ENCODE results near the gene PPP2R2C.

The PPP2R2C gene

GRCh38 chr4:6359536-6360308 lies 112.7 kb downstream of the PPP2R2C start:
- TF ChIP-seq POLR2A (IDR thresholded peaks at IDR 0.05; ENCODE audit: low read depth, low read length): no peak
- no peak for TF ChIP-seq POU2F2 (IDR thresholded peaks at IDR 0.05; ENCODE audit: low read depth, low read length)
- no peak for TF ChIP-seq PAX5 (IDR thresholded peaks at IDR 0.05; ENCODE audit: insufficient read depth, low read length, severe bottlenecking)
- TF ChIP-seq POLR2AphosphoS5 (IDR thresholded peaks at IDR 0.05; ENCODE audit: low read depth, low read length): no peak
- no peak for TF ChIP-seq TAF1 (IDR thresholded peaks at IDR 0.05; ENCODE audit: low read depth, low read length)
- TF ChIP-seq SPI1 (IDR thresholded peaks at IDR 0.05; ENCODE audit: low read depth, low read length): no peak
- no peak for FAIRE-seq
- DNase-seq (ENCODE audit: insufficient read length, low spot score): no peak

DNA sequence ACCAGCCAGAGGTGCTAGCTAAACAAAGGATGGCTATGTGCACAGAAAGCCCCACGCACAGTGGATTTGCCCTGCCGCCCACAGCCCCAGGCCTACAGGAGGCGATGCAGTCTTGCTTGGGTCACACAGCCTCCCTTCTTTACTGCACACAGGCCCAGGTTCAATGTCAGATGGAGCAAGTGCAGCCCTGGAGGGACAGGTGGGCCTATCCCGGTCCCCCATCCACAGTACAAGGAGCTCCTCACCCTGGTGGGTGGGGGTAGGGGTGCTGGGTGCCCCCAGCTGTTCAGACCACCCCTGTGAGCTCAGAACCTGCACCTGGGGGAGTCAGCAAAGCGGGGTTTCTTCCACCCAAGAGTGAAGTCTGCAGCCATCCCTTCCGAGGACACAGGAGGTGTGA lies 114.9 kb downstream of the PPP2R2C start:
- TF ChIP-seq POLR2AphosphoS5 (IDR thresholded peaks at IDR 0.05; ENCODE audit: low read depth, low read length) (no peak), PAX5 (IDR thresholded peaks at IDR 0.05; ENCODE audit: insufficient read depth, low read length, severe bottlenecking) (no peak), POU2F2 (IDR thresholded peaks at IDR 0.05; ENCODE audit: low read depth, low read length) (no peak), TAF1 (IDR thresholded peaks at IDR 0.05; ENCODE audit: low read depth, low read length) (no peak), POLR2A (IDR thresholded peaks at IDR 0.05; ENCODE audit: low read depth, low read length) (no peak), SPI1 (IDR thresholded peaks at IDR 0.05; ENCODE audit: low read depth, low read length) (no peak)
- FAIRE-seq (no peak), DNase-seq (ENCODE audit: insufficient read length, low spot score) (no peak)

- no peak for TF ChIP-seq PAX5 (IDR thresholded peaks at IDR 0.05; ENCODE audit: insufficient read depth, low read length, severe bottlenecking)
- no peak for TF ChIP-seq POU2F2 (IDR thresholded peaks at IDR 0.05; ENCODE audit: low read depth, low read length)
- TF ChIP-seq TAF1 (IDR thresholded peaks at IDR 0.05; ENCODE audit: low read depth, low read length): no peak
- TF ChIP-seq POLR2AphosphoS5 (IDR thresholded peaks at IDR 0.05; ENCODE audit: low read depth, low read length): no peak
- no peak for TF ChIP-seq POLR2A (IDR thresholded peaks at IDR 0.05; ENCODE audit: low read depth, low read length)
- no peak for TF ChIP-seq SPI1 (IDR thresholded peaks at IDR 0.05; ENCODE audit: low read depth, low read length)
- no peak for FAIRE-seq
Observed at GRCh38 chr4:6356076-6356560, 116.3 kb downstream of the PPP2R2C start.

DNA sequence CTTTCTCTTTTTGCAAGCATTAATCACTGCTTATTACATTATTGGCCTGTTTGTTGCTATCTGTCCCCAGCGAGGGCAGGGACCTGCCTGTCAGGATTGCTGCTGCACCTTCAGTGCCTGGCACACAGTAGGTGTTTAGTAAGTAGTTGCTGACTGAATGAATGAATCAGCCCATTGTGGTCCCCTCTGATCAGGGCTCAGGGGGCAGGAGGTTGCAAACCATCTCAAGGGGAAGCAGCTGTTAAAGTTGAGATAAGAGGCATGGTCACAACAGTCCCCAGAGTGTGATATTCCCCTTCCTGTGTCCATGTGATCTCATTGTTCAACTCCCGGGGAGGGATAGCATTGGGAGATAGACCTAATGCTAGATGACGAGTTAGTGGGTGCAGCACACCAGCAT lies 117.4 kb downstream of the PPP2R2C start:
- FAIRE-seq (no peak), DNase-seq (ENCODE audit: insufficient read length, low spot score) (no peak)
- no peak for TF ChIP-seq POLR2A (IDR thresholded peaks at IDR 0.05; ENCODE audit: low read depth, low read length)
- no peak for TF ChIP-seq SPI1 (IDR thresholded peaks at IDR 0.05; ENCODE audit: low read depth, low read length)
- no peak for TF ChIP-seq TAF1 (IDR thresholded peaks at IDR 0.05; ENCODE audit: low read depth, low read length)
- TF ChIP-seq POU2F2 (IDR thresholded peaks at IDR 0.05; ENCODE audit: low read depth, low read length): no peak
- TF ChIP-seq PAX5 (IDR thresholded peaks at IDR 0.05; ENCODE audit: insufficient read depth, low read length, severe bottlenecking): no peak
- TF ChIP-seq POLR2AphosphoS5 (IDR thresholded peaks at IDR 0.05; ENCODE audit: low read depth, low read length): no peak

More at GRCh38 chr4:6356076-6356560, 116.3 kb downstream of the PPP2R2C start:
- DNase-seq (ENCODE audit: insufficient read length, low spot score): no peak

DNA sequence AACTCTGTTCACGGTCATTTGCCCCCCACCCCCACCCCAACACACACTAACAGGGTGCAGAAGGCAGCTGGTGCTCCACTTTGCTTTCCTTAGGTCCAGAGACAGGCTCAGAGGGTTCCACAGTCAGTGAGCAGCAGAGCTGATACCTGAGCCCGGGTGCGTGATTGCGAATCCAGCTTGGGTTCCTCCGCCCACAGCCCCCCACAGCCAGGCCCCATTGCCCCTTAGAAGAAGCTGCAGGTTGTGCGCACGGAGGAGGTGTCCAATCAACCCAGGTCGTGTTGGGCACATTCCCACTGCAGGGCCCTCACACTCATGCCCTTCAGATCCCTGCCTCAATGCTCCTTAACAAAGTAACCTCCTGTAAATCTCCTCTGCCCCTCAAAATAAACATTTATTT lies 117.8 kb downstream of the PPP2R2C start:
- FAIRE-seq (no peak), DNase-seq (ENCODE audit: insufficient read length, low spot score) (no peak)
- TF ChIP-seq POLR2AphosphoS5 (IDR thresholded peaks at IDR 0.05; ENCODE audit: low read depth, low read length) (no peak), POLR2A (IDR thresholded peaks at IDR 0.05; ENCODE audit: low read depth, low read length) (no peak), POU2F2 (IDR thresholded peaks at IDR 0.05; ENCODE audit: low read depth, low read length) (no peak), SPI1 (IDR thresholded peaks at IDR 0.05; ENCODE audit: low read depth, low read length) (no peak), TAF1 (IDR thresholded peaks at IDR 0.05; ENCODE audit: low read depth, low read length) (no peak), PAX5 (IDR thresholded peaks at IDR 0.05; ENCODE audit: insufficient read depth, low read length, severe bottlenecking) (no peak)

- FAIRE-seq (no peak), DNase-seq (ENCODE audit: insufficient read length, low spot score) (no peak)
- TF ChIP-seq PAX5 (IDR thresholded peaks at IDR 0.05; ENCODE audit: insufficient read depth, low read length, severe bottlenecking) (no peak), POLR2AphosphoS5 (IDR thresholded peaks at IDR 0.05; ENCODE audit: low read depth, low read length) (no peak), TAF1 (IDR thresholded peaks at IDR 0.05; ENCODE audit: low read depth, low read length) (no peak), SPI1 (IDR thresholded peaks at IDR 0.05; ENCODE audit: low read depth, low read length) (no peak), POU2F2 (IDR thresholded peaks at IDR 0.05; ENCODE audit: low read depth, low read length) (no peak), POLR2A (IDR thresholded peaks at IDR 0.05; ENCODE audit: low read depth, low read length) (no peak)
Observed at GRCh38 chr4:6354119-6354518, 118.3 kb downstream of the PPP2R2C start.

DNA sequence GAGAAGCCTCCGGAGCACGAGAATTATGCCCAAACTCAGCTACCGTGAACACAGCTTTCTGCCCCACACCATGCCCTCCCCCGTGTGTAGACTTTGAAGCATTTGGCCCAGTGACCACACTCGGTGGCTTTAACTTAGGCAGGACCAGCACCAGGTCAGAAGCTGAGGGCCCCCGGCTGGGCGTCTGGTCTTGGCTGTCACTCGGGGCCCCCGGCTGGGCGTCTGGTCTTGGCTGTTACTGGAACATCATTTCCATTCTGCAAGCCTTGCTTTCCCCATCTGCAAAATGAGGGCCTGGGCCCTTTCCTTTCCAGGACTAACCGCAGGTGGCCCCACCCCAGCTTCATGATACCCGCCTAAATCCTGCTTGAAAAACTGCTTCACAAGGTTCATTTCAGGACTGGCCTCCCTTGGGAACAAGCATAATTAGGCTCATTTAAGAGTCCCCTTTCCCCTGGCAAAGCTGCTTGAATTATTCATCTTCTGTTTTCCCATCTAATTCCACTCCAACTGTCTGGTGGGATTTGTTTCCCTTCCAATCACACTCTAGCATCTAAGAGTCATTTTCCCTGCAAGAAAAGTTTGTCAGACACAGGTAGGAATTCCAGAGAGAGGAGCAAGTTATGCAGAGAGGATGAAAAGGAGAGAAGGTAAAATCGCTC lies 120.3 kb downstream of the PPP2R2C start:
- DNase-seq (ENCODE audit: insufficient read length, low spot score): no peak

DNA sequence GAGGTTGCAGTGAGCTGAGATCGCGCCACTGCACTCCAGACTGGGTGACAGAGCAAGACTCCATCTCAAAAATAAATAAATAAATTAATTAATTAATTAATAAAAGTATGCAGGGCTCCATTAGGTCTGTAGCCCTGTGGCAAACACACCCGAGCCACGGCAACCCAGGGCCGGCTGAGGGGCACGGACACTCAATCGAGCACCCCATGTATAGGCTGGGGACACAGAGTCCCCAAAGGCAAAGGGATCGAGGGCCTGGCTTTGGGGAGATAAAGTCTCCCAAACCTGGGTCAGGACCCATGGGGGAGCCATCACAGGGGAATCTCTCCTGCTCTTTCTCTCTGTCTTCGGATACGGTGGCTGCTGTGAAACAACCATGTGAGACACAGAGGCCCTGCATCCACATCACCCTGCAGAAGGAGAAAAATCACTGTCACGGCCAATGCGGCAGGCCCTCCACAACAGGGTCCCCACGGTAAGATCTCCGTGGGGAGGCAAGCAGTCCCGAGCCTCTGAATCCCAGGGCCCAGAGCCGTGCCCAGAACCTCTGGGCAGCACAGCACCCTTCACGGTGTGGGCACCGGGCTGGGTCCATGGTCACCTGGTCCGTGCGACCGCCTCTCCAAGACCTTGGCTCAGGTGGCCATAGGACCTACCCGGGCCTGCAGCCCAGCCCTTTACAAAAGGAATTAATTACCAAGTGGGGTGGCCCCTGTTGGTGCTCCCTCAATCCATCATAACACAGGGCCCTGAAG lies 121.0 kb downstream of the PPP2R2C start:
- DNase-seq (ENCODE audit: insufficient read length, low spot score): no peak
- no peak for FAIRE-seq
- TF ChIP-seq POLR2AphosphoS5 (IDR thresholded peaks at IDR 0.05; ENCODE audit: low read depth, low read length) (no peak), PAX5 (IDR thresholded peaks at IDR 0.05; ENCODE audit: insufficient read depth, low read length, severe bottlenecking) (no peak)

More for the DNA sequence above, 120.3 kb downstream of the PPP2R2C start:
- FAIRE-seq: no peak
- TF ChIP-seq POLR2A (IDR thresholded peaks at IDR 0.05; ENCODE audit: low read depth, low read length) (no peak), TAF1 (IDR thresholded peaks at IDR 0.05; ENCODE audit: low read depth, low read length) (no peak), POU2F2 (IDR thresholded peaks at IDR 0.05; ENCODE audit: low read depth, low read length) (no peak), SPI1 (IDR thresholded peaks at IDR 0.05; ENCODE audit: low read depth, low read length) (no peak), POLR2AphosphoS5 (IDR thresholded peaks at IDR 0.05; ENCODE audit: low read depth, low read length) (no peak), PAX5 (IDR thresholded peaks at IDR 0.05; ENCODE audit: insufficient read depth, low read length, severe bottlenecking) (no peak)

GRCh38 chr4:6350646-6351045 lies 121.8 kb downstream of the PPP2R2C start:
- FAIRE-seq (no peak), DNase-seq (ENCODE audit: insufficient read length, low spot score) (no peak)
- no peak for TF ChIP-seq POLR2AphosphoS5 (IDR thresholded peaks at IDR 0.05; ENCODE audit: low read depth, low read length)
- no peak for TF ChIP-seq TAF1 (IDR thresholded peaks at IDR 0.05; ENCODE audit: low read depth, low read length)
- TF ChIP-seq POU2F2 (IDR thresholded peaks at IDR 0.05; ENCODE audit: low read depth, low read length): no peak
- TF ChIP-seq PAX5 (IDR thresholded peaks at IDR 0.05; ENCODE audit: insufficient read depth, low read length, severe bottlenecking): no peak
- TF ChIP-seq SPI1 (IDR thresholded peaks at IDR 0.05; ENCODE audit: low read depth, low read length): no peak
- no peak for TF ChIP-seq POLR2A (IDR thresholded peaks at IDR 0.05; ENCODE audit: low read depth, low read length)
